Measurements from ENCODE around the gene WDR27.

DNA sequence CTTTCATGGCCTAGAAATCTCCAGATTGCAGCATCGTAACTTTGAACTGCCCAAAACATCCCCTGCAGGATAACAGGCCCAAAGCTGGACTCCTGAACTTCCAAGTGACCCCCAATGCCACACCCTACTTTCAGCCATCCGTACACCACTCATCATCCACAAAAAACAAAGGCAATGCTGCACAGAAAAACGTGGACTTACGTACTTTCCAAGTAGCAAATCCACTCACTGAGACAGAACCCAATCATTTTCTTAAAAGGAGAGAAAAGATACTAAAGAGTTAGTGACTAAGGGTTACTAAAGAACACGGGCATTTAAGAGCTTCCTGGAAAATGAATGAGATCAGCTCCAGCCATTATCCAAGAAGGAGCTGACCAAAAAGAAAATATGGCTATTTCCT lies 211.0 kb downstream of the WDR27 start:
- no peak for TF ChIP-seq POLR2A (IDR thresholded peaks at IDR 0.05; ENCODE audit: low read length)
- no peak for TF ChIP-seq GATA1 (IDR thresholded peaks at IDR 0.05; ENCODE audit: low read depth, low read length)

Data from erythroblast (primary cell).